ENCODE results near the gene ARHGEF12. TPM values are rescaled to one million over a fixed set of nuclear protein-coding genes. Genes with fewer than 3 reads are reported as not detected.

The ARHGEF12 gene
- total RNA-seq, 1 donor, result 134 TPM

- Histone ChIP-seq H3K36me3 (ENCODE audit: insufficient read depth, low read length) (no peaks in the 10 kb centered on the region), H2AFZ (ENCODE audit: low read length) (no peak overlapping the region), H3K27ac (ENCODE audit: low read depth, low read length) (no peak overlapping the region), H3K79me2 (ENCODE audit: insufficient read depth, low read length) (peaks cover 95% of the 10 kb centered on the region), H3K4me3 (ENCODE audit: insufficient read depth, low read length) (no peak overlapping the region), H3K4me1 (ENCODE audit: insufficient read depth, low read length) (peaks cover 9% of the 10 kb centered on the region), H3K27me3 (ENCODE audit: insufficient read depth, low read length) (no peaks in the 10 kb centered on the region), H3K4me2 (ENCODE audit: insufficient read depth, low read length) (no peak overlapping the region), H3K9me3 (ENCODE audit: low read depth, low read length) (no peaks in the 10 kb centered on the region), H4K20me1 (ENCODE audit: insufficient read depth, low read length) (peaks cover 41% of the 10 kb centered on the region)
- DNase-seq (ENCODE audit: insufficient read length, low spot score, missing footprints), result no peak
- no peak for TF ChIP-seq CTCF (IDR thresholded peaks at IDR 0.05; ENCODE audit: extremely low read depth, low read depth, low read length)
These were observed 55.6 kb downstream of the ARHGEF12 start for GRCh38 chr11:120391854-120392253.

DNA sequence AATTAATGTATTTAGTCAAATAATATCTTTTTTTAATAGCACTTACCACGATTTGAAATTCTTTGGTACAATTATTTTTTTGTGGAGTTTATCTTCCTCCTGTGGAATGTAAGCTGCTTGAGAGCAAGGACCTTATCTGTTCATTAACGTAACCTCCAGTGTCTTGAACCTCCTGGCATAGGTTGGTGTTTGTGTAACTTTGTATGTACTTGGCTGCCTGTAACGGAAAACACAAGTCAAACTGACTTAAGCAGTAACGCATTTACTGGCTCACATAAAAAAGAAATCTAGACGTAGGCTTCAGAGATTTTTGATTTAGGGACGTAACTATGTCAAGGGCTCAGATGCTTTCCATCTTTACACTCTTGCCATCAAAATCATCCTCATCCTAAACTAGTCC lies 56.1 kb downstream of the ARHGEF12 start:
- DNase-seq (ENCODE audit: insufficient read length, low spot score, missing footprints), result no peak
- no peak for TF ChIP-seq CTCF (IDR thresholded peaks at IDR 0.05; ENCODE audit: extremely low read depth, low read depth, low read length)
- peaks cover 95% of the 10 kb centered on the region for H3K79me2 ChIP-seq (ENCODE audit: insufficient read depth, low read length)
- no peak overlapping the region for H2AFZ ChIP-seq (ENCODE audit: low read length)
- H3K27ac ChIP-seq (ENCODE audit: low read depth, low read length), result no peak overlapping the region
- H3K4me3 ChIP-seq (ENCODE audit: insufficient read depth, low read length), result no peak overlapping the region
- no peaks in the 10 kb centered on the region for H3K36me3 ChIP-seq (ENCODE audit: insufficient read depth, low read length)
- H4K20me1 ChIP-seq (ENCODE audit: insufficient read depth, low read length), result peaks cover 37% of the 10 kb centered on the region
- H3K9me3 ChIP-seq (ENCODE audit: low read depth, low read length), result no peaks in the 10 kb centered on the region
- no peaks in the 10 kb centered on the region for H3K27me3 ChIP-seq (ENCODE audit: insufficient read depth, low read length)
- H3K4me2 ChIP-seq (ENCODE audit: insufficient read depth, low read length), result no peak overlapping the region
- H3K4me1 ChIP-seq (ENCODE audit: insufficient read depth, low read length), result peaks cover 5% of the 10 kb centered on the region

DNA sequence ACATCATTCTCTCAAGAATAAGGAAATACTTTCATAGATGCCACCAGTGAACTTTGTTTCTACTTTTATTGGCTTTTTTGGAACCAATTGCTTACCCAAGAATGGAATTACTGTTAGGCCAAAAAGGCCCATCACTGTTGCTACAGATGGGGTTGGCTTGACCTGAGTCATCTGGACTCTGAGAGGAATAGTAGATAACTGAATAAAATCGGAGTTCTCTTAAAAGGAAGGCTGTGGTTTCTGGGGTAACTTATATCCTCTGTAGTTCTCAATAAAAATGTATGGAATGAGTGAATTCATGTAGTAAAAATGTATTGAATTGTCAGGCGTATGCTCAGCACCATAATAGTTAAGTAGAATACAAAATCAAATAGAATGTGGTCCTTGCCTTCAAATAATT lies 56.6 kb downstream of the ARHGEF12 start:
- H3K27ac ChIP-seq (ENCODE audit: low read depth, low read length), result no peak overlapping the region
- H3K4me2 ChIP-seq (ENCODE audit: insufficient read depth, low read length), result no peak overlapping the region
- no peak for TF ChIP-seq CTCF (IDR thresholded peaks at IDR 0.05; ENCODE audit: extremely low read depth, low read depth, low read length)
- no peak for DNase-seq (ENCODE audit: insufficient read length, low spot score, missing footprints)
- no peaks in the 10 kb centered on the region for H3K9me3 ChIP-seq (ENCODE audit: low read depth, low read length)
- H3K36me3 ChIP-seq (ENCODE audit: insufficient read depth, low read length), result no peaks in the 10 kb centered on the region
- no peak overlapping the region for H3K4me3 ChIP-seq (ENCODE audit: insufficient read depth, low read length)
- H4K20me1 ChIP-seq (ENCODE audit: insufficient read depth, low read length), result peaks cover 34% of the 10 kb centered on the region
- H3K27me3 ChIP-seq (ENCODE audit: insufficient read depth, low read length), result no peaks in the 10 kb centered on the region
- peaks cover 95% of the 10 kb centered on the region for H3K79me2 ChIP-seq (ENCODE audit: insufficient read depth, low read length)
- no peak overlapping the region for H2AFZ ChIP-seq (ENCODE audit: low read length)
- H3K4me1 ChIP-seq (ENCODE audit: insufficient read depth, low read length), result peaks cover 10% of the 10 kb centered on the region

- peaks cover 92% of the 10 kb centered on the region for H3K79me2 ChIP-seq (ENCODE audit: insufficient read depth, low read length)
- H3K4me3 ChIP-seq (ENCODE audit: insufficient read depth, low read length), result no peak overlapping the region
- H3K36me3 ChIP-seq (ENCODE audit: insufficient read depth, low read length), result no peaks in the 10 kb centered on the region
- H2AFZ ChIP-seq (ENCODE audit: low read length), result no peak overlapping the region
- H4K20me1 ChIP-seq (ENCODE audit: insufficient read depth, low read length), result peaks cover 32% of the 10 kb centered on the region
- TF ChIP-seq CTCF (IDR thresholded peaks at IDR 0.05; ENCODE audit: extremely low read depth, low read depth, low read length), result no peak
- DNase-seq (ENCODE audit: insufficient read length, low spot score, missing footprints), result no peak
- H3K27me3 ChIP-seq (ENCODE audit: insufficient read depth, low read length), result no peaks in the 10 kb centered on the region
- H3K4me1 ChIP-seq (ENCODE audit: insufficient read depth, low read length), result peaks cover 24% of the 10 kb centered on the region
- H3K9me3 ChIP-seq (ENCODE audit: low read depth, low read length), result no peaks in the 10 kb centered on the region
- H3K27ac ChIP-seq (ENCODE audit: low read depth, low read length), result no peak overlapping the region
- no peak overlapping the region for H3K4me2 ChIP-seq (ENCODE audit: insufficient read depth, low read length)
These were observed 57.9 kb downstream of the ARHGEF12 start for GRCh38 chr11:120394119-120394518.
